Renal cortex interstitium (tissue), 11 donors: ENCODE data around the gene IFFO2. TPM values are rescaled to one million over a fixed set of nuclear protein-coding genes. Genes with fewer than 3 reads are reported as not detected.
"Not testable (repeated sequence)": the region's sequence is repeated elsewhere in the genome, so short reads cannot be mapped to it uniquely, and the experiment has no call there.

ENCODE experiments used
- DNase-seq, 11 donors: peaks; one replicate each; pipeline ENCODE4 v3.0.0-alpha.2; 2013; ENCODE audit warnings: low read depth in 9 of 11, low spot score in 4 of 11; ENCODE audit errors: extremely low read depth in 1 of 11
- polyA plus RNA-seq, 3 donors: library from polyadenylated mRNA; unstranded; fragments of 120-200 nt; gene quantifications; one replicate each; pipeline ENCODE4 v1.2.1, GENCODE V29; 2013; ENCODE audit not compliant: insufficient read length in 3 of 3

Gene IFFO2
- polyA plus RNA-seq, 3 donors, result 24.3 to 31.9 (median 25.6) TPM

- no peak for DNase-seq
Measured at GRCh38 chr1:18908911-18909771, 47.3 kb downstream of the IFFO2 start.

GRCh38 chr1:18907917-18908845, 48.3 kb downstream of the IFFO2 start:
- no peak for DNase-seq

- no peak for DNase-seq
Measured at GRCh38 chr1:18907021-18907916, 49.2 kb downstream of the IFFO2 start.

- DNase-seq, result no peak
Measured at GRCh38 chr1:18903291-18903756, 53.2 kb downstream of the IFFO2 start.

GRCh38 chr1:18902523-18903290, 53.8 kb downstream of the IFFO2 start, which contains the start of gene ALDH4A1:
Gene ALDH4A1 (minus strand): TSS chr1:18902555. CDS start chr1:18902523, 32 bp downstream.
- DNase-seq, result peak; percentile 92 to 98 (median 95)

- DNase-seq, result no peak
Measured at GRCh38 chr1:18901952-18902522, 54.4 kb downstream of the IFFO2 start.

GRCh38 chr1:18901147-18901951, 55.1 kb downstream of the IFFO2 start:
- DNase-seq, result no peak

- DNase-seq, result no peak
Measured at GRCh38 chr1:18900303-18900841, 56.1 kb downstream of the IFFO2 start.

- no peak for DNase-seq
Measured at GRCh38 chr1:18899363-18900049, 57.0 kb downstream of the IFFO2 start.

- DNase-seq, result no peak
Measured at GRCh38 chr1:18898567-18898966, 57.9 kb downstream of the IFFO2 start.

- DNase-seq, result no peak
Measured at GRCh38 chr1:18895317-18895716, 61.2 kb downstream of the IFFO2 start.

GRCh38 chr1:18893120-18893519, 63.4 kb downstream of the IFFO2 start:
- no peak for DNase-seq

- not testable (repeated sequence) for DNase-seq
Measured at GRCh38 chr1:18891858-18892257, 64.6 kb downstream of the IFFO2 start.

GRCh38 chr1:18891426-18891780, 65.1 kb downstream of the IFFO2 start:
- DNase-seq, result no peak

GRCh38 chr1:18890706-18891425, 65.6 kb downstream of the IFFO2 start:
- no peak for DNase-seq

GRCh38 chr1:18886003-18886335, 70.5 kb downstream of the IFFO2 start:
- DNase-seq, result no peak
